Immature natural killer cell (primary cell): ENCODE data around the gene CPED1. TPM values are rescaled to one million over a fixed set of nuclear protein-coding genes. Genes with fewer than 3 reads are reported as not detected.
A peak's percentile ranks its signal among the peaks of the same experiment; 100 is the strongest.
"Not testable (repeated sequence)": the region's sequence is repeated elsewhere in the genome, so short reads cannot be mapped to it uniquely, and the experiment has no call there.

Source experiments
- DNase-seq, 3 donors: peaks; one replicate each; pipeline ENCODE4 v3.0.0; 2022; ENCODE audit warnings: mixed read lengths in 1 of 3
- H3K27ac Mint-ChIP-seq, 6 donors: one replicate each; pipeline ENCODE4 v1.8.0; 2020; ENCODE audit warnings: mixed read lengths in 6 of 6, mild to moderate bottlenecking in 5 of 6, inconsistent platforms in 4 of 6, moderate library complexity in 3 of 6
- H3K27me3 Mint-ChIP-seq, 3 donors: one replicate each; pipeline ENCODE4 v1.8.0; 2020 to 2021; ENCODE audit warnings: low read depth in 3 of 3, mild to moderate bottlenecking in 3 of 3, mixed read lengths in 3 of 3, moderate library complexity in 3 of 3, inconsistent platforms in 1 of 3
- H3K36me3 Mint-ChIP-seq, 3 donors: one replicate each; pipeline ENCODE4 v1.8.0; 2020; ENCODE audit warnings: mixed read lengths in 3 of 3, inconsistent platforms in 2 of 3, mild to moderate bottlenecking in 2 of 3
- H3K4me1 Mint-ChIP-seq, 2 donors: one replicate each; pipeline ENCODE4 v1.8.0; 2020; ENCODE audit warnings: inconsistent platforms in 2 of 2, mild to moderate bottlenecking in 2 of 2, mixed read lengths in 2 of 2, moderate library complexity in 1 of 2
- H3K4me3 Mint-ChIP-seq, 5 donors: one replicate each; pipeline ENCODE4 v1.8.0; 2020; ENCODE audit warnings: mild to moderate bottlenecking in 5 of 5, mixed read lengths in 5 of 5, inconsistent platforms in 3 of 5, moderate library complexity in 3 of 5
- H3K9me3 Mint-ChIP-seq, 6 donors: one replicate each; pipeline ENCODE4 v1.8.0; 2020; ENCODE audit warnings: mild to moderate bottlenecking in 6 of 6, mixed read lengths in 6 of 6, inconsistent platforms in 4 of 6, moderate library complexity in 3 of 6
- polyA plus RNA-seq, 3 donors: library from polyadenylated mRNA; unstranded; fragments of 300-500 nt; fragmentation: Illumina TruSeq; gene quantifications; one replicate each; pipeline ENCODE4 v1.2.3, GENCODE V29; 2021

CPED1 gene
- polyA plus RNA-seq, 3 donors from 2014 or later: 1.3 to 2.2 TPM; not detected in 1

DNA sequence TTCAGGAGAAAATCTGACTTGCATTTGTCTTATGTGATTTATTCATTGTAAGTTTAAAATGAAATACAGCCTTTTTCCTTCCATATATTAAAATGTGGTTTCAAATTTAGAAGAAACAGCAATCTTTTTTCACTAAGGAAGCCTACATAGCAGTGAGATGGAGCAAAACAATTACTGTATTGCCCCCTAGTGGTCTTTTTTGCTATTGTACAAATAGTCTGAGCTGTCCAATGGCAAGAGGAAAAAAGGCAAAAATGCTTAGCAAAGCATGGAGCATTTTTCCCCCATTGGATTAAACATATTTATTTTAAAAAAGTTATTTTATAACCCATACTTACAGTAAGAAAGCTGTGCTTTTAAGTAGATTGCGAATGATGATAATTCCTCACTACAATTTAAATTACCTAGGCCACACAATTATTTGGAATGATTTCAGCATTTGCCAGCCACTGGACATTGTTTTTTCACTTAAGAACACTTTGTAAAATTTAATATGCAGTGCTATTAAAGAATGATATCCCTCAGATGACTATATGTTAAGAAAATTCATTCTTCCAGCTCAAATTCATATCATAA lies 119.5 kb downstream of the CPED1 start:
- no peak overlapping the region for H3K4me3 Mint-ChIP-seq
- H3K27me3 Mint-ChIP-seq: peaks cover 0 to 2% (median 0%) of the 10 kb centered on the region in 3 donors
- H3K9me3 Mint-ChIP-seq: no peaks in the 10 kb centered on the region
- no peaks in the 10 kb centered on the region for H3K4me1 Mint-ChIP-seq
- DNase-seq: peak; percentile 26 to 51 (median 37)
- H3K27ac Mint-ChIP-seq: no peak overlapping the region
- H3K36me3 Mint-ChIP-seq: no peaks in the 10 kb centered on the region

GRCh38 chr7:121109145-121109544 lies 120.6 kb downstream of the CPED1 start:
- H3K27me3 Mint-ChIP-seq: peaks cover 0 to 2% (median 0%) of the 10 kb centered on the region in 3 donors
- no peak overlapping the region for H3K4me3 Mint-ChIP-seq
- H3K36me3 Mint-ChIP-seq: no peaks in the 10 kb centered on the region
- H3K9me3 Mint-ChIP-seq: no peaks in the 10 kb centered on the region
- no peak overlapping the region for H3K27ac Mint-ChIP-seq
- DNase-seq: no peak
- no peaks in the 10 kb centered on the region for H3K4me1 Mint-ChIP-seq

GRCh38 chr7:121113288-121113687 lies 124.8 kb downstream of the CPED1 start:
- Mint-ChIP-seq H3K36me3 (no peaks in the 10 kb centered on the region), H3K27ac (no peak overlapping the region), H3K27me3 (no peaks in the 10 kb centered on the region), H3K9me3 (no peaks in the 10 kb centered on the region), H3K4me3 (no peak overlapping the region), H3K4me1 (no peaks in the 10 kb centered on the region)
- DNase-seq: no peak

- no peaks in the 10 kb centered on the region for H3K36me3 Mint-ChIP-seq
- H3K9me3 Mint-ChIP-seq: peaks cover 0 to 1% (median 0%) of the 10 kb centered on the region in 6 donors
- no peak for DNase-seq
- H3K27me3 Mint-ChIP-seq: no peaks in the 10 kb centered on the region
- no peak overlapping the region for H3K4me3 Mint-ChIP-seq
- H3K4me1 Mint-ChIP-seq: no peaks in the 10 kb centered on the region
- H3K27ac Mint-ChIP-seq: no peak overlapping the region
Observed at GRCh38 chr7:121116396-121116795, 127.9 kb downstream of the CPED1 start.

- no peak overlapping the region for H3K4me3 Mint-ChIP-seq
- no peak for DNase-seq
- peaks cover 0 to 1% (median 0%) of the 10 kb centered on the region in 6 donors for H3K9me3 Mint-ChIP-seq
- no peaks in the 10 kb centered on the region for H3K36me3 Mint-ChIP-seq
- peaks cover 0 to 3% (median 0%) of the 10 kb centered on the region in 3 donors for H3K27me3 Mint-ChIP-seq
- H3K4me1 Mint-ChIP-seq: no peaks in the 10 kb centered on the region
- no peak overlapping the region for H3K27ac Mint-ChIP-seq
Observed at GRCh38 chr7:121119047-121119446, 130.5 kb downstream of the CPED1 start.

DNA sequence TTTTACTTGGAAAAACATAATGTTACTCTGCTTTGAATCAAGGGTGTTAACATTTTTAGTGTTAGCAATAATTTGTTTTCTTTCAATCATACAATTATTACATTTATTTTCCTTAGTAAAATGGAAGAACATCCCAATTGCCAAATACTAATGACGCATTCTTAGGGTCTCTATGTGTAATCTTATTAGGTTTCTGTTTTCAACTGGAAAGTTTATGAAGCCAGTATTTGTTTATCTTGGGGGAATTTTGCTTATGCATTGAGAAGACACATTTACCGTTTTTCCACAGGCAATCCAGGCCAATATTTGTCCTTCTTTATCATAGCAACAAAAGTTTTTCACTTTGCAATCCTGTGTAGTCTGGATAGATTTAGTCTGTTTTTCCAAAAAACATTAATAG lies 134.5 kb downstream of the CPED1 start:
- Mint-ChIP-seq H3K27me3 (peaks cover 0 to 3% (median 0%) of the 10 kb centered on the region in 3 donors), H3K36me3 (no peaks in the 10 kb centered on the region), H3K27ac (no peak overlapping the region), H3K4me1 (no peaks in the 10 kb centered on the region), H3K4me3 (no peak overlapping the region), H3K9me3 (peaks cover 0 to 1% (median 0%) of the 10 kb centered on the region in 6 donors)
- no peak for DNase-seq

GRCh38 chr7:121125454-121125853 lies 136.9 kb downstream of the CPED1 start:
- not testable (repeated sequence) for H3K4me1 Mint-ChIP-seq, H3K36me3 Mint-ChIP-seq, DNase-seq

GRCh38 chr7:121126201-121126600 lies 137.7 kb downstream of the CPED1 start:
- H3K9me3 Mint-ChIP-seq: no peaks in the 10 kb centered on the region

More at GRCh38 chr7:121125454-121125853, 136.9 kb downstream of the CPED1 start:
- not testable (repeated sequence) for H3K27me3 Mint-ChIP-seq, H3K9me3 Mint-ChIP-seq, H3K27ac Mint-ChIP-seq, H3K4me3 Mint-ChIP-seq

DNA sequence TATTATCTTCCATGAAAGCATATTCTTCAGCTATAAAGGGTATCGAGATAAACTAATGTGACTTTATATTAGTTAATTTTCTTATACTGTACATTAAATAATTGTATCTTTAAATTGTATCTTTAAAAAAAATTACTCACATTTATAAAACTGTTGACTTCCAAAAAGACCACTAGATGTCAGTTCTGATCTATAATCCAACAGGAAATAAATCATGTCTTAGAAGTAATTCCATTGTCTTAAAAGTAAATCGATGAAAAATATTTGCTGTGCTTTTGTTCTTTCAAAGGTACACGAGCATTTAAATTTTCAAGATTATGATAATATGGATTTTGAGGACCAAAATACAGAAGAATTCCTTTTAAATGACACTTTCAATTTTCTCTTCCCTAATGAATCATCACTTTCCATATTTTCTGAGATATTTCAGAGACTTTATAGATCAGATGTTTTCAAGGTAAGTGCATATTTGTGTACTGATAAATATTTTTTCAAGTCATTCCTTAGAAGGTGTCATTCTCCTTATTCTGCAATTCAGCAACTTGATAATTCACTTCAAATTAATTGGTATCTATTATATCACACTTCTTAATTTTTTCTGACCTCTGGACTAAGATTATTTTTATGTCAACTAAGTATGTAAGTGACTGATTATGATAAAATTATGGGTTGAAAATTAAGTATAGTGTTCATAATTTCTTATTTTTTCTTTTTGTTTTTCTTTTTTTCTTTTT lies 138.5 kb downstream of the CPED1 start:
- H3K4me1 Mint-ChIP-seq: no peaks in the 10 kb centered on the region
- H3K4me3 Mint-ChIP-seq: no peak overlapping the region
- peaks cover 0 to 3% (median 0%) of the 10 kb centered on the region in 3 donors for H3K27me3 Mint-ChIP-seq
- no peaks in the 10 kb centered on the region for H3K9me3 Mint-ChIP-seq
- no peaks in the 10 kb centered on the region for H3K36me3 Mint-ChIP-seq
- DNase-seq: no peak
- H3K27ac Mint-ChIP-seq: no peak overlapping the region

More at GRCh38 chr7:121126201-121126600, 137.7 kb downstream of the CPED1 start:
- no peaks in the 10 kb centered on the region for H3K36me3 Mint-ChIP-seq
- H3K27me3 Mint-ChIP-seq: peaks cover 0 to 3% (median 0%) of the 10 kb centered on the region in 3 donors
- H3K27ac Mint-ChIP-seq: no peak overlapping the region
- H3K4me1 Mint-ChIP-seq: no peaks in the 10 kb centered on the region
- DNase-seq: no peak
- H3K4me3 Mint-ChIP-seq: no peak overlapping the region

- Mint-ChIP-seq H3K4me3 (no peak overlapping the region), H3K9me3 (no peaks in the 10 kb centered on the region), H3K4me1 (peaks cover under 1 to 5% of the 10 kb centered on the region in 2 donors), H3K27ac (no peak overlapping the region), H3K27me3 (peaks cover 1 to 3% (median 2%) of the 10 kb centered on the region in 3 donors), H3K36me3 (no peaks in the 10 kb centered on the region)
- no peak for DNase-seq
Observed at GRCh38 chr7:121132940-121133339, 144.4 kb downstream of the CPED1 start.

- Mint-ChIP-seq H3K27me3 (peaks cover 1 to 3% (median 2%) of the 10 kb centered on the region in 3 donors), H3K36me3 (no peaks in the 10 kb centered on the region), H3K27ac (no peak overlapping the region), H3K9me3 (no peaks in the 10 kb centered on the region), H3K4me3 (no peak overlapping the region), H3K4me1 (peaks cover 5 to 10% of the 10 kb centered on the region in 2 donors)
- DNase-seq: no peak
Observed at GRCh38 chr7:121133444-121133843, 144.9 kb downstream of the CPED1 start.

DNA sequence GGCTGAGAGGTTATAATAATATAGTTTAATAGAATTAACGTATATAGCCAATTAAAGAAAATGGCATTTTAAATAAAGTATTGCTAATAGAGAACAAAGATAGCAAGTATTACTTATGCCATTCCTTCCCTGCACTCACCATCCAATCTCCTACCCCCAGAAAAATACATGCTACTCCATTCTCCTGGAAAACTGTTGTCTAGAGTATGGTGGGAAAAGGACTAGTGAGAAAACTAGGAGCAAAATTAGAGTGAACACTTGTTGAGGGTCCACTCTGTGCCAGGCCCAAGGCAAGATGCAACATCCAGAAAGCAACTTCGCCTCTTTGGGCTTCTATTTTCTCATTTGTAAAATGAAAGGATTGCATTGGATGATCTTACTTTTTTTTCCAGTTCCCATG lies 149.1 kb downstream of the CPED1 start:
- Mint-ChIP-seq H3K27ac (peak overlapping the region in 3 of 6 donors; percentile 82 to 93 (median 89)), H3K27me3 (peaks cover 1 to 3% (median 2%) of the 10 kb centered on the region in 3 donors), H3K9me3 (no peaks in the 10 kb centered on the region), H3K36me3 (no peaks in the 10 kb centered on the region), H3K4me3 (peak overlapping the region; percentile 85 to 94 (median 88)), H3K4me1 (peaks cover 7 to 15% of the 10 kb centered on the region in 2 donors)
- DNase-seq: no peak

GRCh38 chr7:121138262-121138933 lies 149.9 kb downstream of the CPED1 start:
- Mint-ChIP-seq H3K9me3 (no peaks in the 10 kb centered on the region), H3K27ac (peak overlapping the region; percentile 71 to 93 (median 86)), H3K4me1 (peaks cover 7 to 15% of the 10 kb centered on the region in 2 donors), H3K36me3 (no peaks in the 10 kb centered on the region), H3K27me3 (peaks cover 0 to 3% (median 2%) of the 10 kb centered on the region in 3 donors), H3K4me3 (peak overlapping the region; percentile 85 to 94 (median 88))
- peak; percentile 19 to 32 (median 27) for DNase-seq

DNA sequence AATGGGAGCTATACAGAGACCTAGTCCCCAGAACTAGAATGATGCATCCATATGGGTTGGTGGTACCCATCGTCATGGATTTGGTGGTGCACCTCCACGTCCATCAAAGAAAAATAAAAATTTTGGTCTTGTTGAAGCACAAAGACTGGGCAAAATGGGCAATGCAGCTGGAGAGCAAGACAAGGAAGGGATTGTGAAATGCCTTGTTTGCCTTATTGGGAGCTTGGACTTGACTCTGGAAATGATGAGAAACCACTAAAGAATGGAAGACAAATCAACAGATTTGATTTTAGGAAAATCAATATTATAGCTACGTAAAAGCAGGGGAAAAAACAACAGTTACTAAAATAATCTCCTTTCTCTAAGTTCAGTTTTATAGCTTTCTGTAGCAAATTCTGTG lies 150.9 kb downstream of the CPED1 start:
- Mint-ChIP-seq H3K36me3 (no peaks in the 10 kb centered on the region), H3K4me1 (peaks cover 7 to 15% of the 10 kb centered on the region in 2 donors), H3K27ac (no peak overlapping the region), H3K4me3 (no peak overlapping the region), H3K27me3 (peaks cover 0 to 2% (median 0%) of the 10 kb centered on the region in 3 donors), H3K9me3 (no peaks in the 10 kb centered on the region)
- DNase-seq: no peak
